GM23338 (cell line): Measurements from ENCODE around the gene PPDPF. TPM values are rescaled to one million over a fixed set of nuclear protein-coding genes. Genes with fewer than 3 reads are reported as not detected.

Experiments
- ATAC-seq: fragments of 200-7000 bp; cut with Tn5 transposase; 3 replicates; pipeline ENCODE4 v1.9.1; 2020
- DNase-seq: peaks from one replicate; pipeline ENCODE4 v3.0.0-alpha.2; 2015; ENCODE audit warnings: low spot score
- H2AFZ ChIP-seq: fragments of 200-600 bp; sonication (generic); 2 replicates; pipeline ENCODE4 v1.8.0; 2016; ENCODE audit warnings: antibody characterized with exemption, mild to moderate bottlenecking, moderate library complexity
- H3F3A ChIP-seq: fragments of 200-600 bp; sonication (generic); replicated peaks from 2 replicates; pipeline ENCODE4 v1.8.0; 2017; ENCODE audit warnings: antibody characterized with exemption, mixed run types, low read depth
- H3K27ac ChIP-seq: fragments of 200-600 bp; sonication (generic); 2 replicates; pipeline ENCODE4 v1.6.1; 2016; ENCODE audit warnings: low read depth
- H3K27me3 ChIP-seq: fragments of 200-600 bp; sonication (generic); 2 replicates; pipeline ENCODE4 v1.8.0; 2016; ENCODE audit warnings: mild to moderate bottlenecking, mixed run types, moderate library complexity; ENCODE audit not compliant: insufficient read depth
- H3K36me3 ChIP-seq: fragments of 200-600 bp; sonication (generic); 2 replicates; pipeline ENCODE4 v1.8.0; 2016; ENCODE audit warnings: mild to moderate bottlenecking; ENCODE audit not compliant: insufficient read depth
- H3K4me1 ChIP-seq: fragments of 200-600 bp; sonication (generic); 2 replicates; pipeline ENCODE4 v1.8.0; 2016; ENCODE audit warnings: mild to moderate bottlenecking, moderate library complexity; ENCODE audit not compliant: insufficient read depth
- H3K4me2 ChIP-seq: fragments of 200-600 bp; sonication (generic); 2 replicates; pipeline ENCODE4 v1.7.1; 2017; ENCODE audit warnings: mixed run types
- H3K4me3 ChIP-seq: fragments of 200-600 bp; sonication (generic); 2 replicates; pipeline ENCODE4 v1.6.1; 2016; ENCODE audit warnings: mixed run types
- H3K79me2 ChIP-seq: fragments of 200-600 bp; sonication (generic); replicated peaks from 2 replicates; pipeline ENCODE4 v1.8.0; 2017; ENCODE audit warnings: mild to moderate bottlenecking; ENCODE audit not compliant: insufficient read depth
- H3K9me2 ChIP-seq: fragments of 200-600 bp; sonication (generic); 2 replicates; pipeline ENCODE4 v1.8.0; 2017; ENCODE audit not compliant: insufficient read depth
- H4K20me1 ChIP-seq: fragments of 200-600 bp; sonication (generic); replicated peaks from 2 replicates; pipeline ENCODE4 v1.8.0; 2017; ENCODE audit warnings: mild to moderate bottlenecking; ENCODE audit not compliant: insufficient read depth
- H3K27ac Mint-ChIP-seq: 2 replicates; pipeline ENCODE4 v1.8.0; 2020; ENCODE audit warnings: inconsistent platforms, mild to moderate bottlenecking, moderate library complexity, mixed read lengths
- H3K27me3 Mint-ChIP-seq: 3 replicates; pipeline ENCODE4 v1.8.0; 2022; ENCODE audit warnings: low read depth, mild to moderate bottlenecking, moderate library complexity, mixed read lengths, inconsistent platforms; ENCODE audit not compliant: insufficient read depth, poor library complexity
- H3K36me3 Mint-ChIP-seq: 3 replicates; pipeline ENCODE4 v1.8.0; 2021; ENCODE audit warnings: low read depth, mild to moderate bottlenecking, inconsistent platforms, moderate library complexity, mixed read lengths
- H3K4me1 Mint-ChIP-seq: 3 replicates; pipeline ENCODE4 v1.8.0; 2020; ENCODE audit warnings: mild to moderate bottlenecking, inconsistent platforms, mixed read lengths
- H3K4me3 Mint-ChIP-seq: 3 replicates; pipeline ENCODE4 v1.8.0; 2021; ENCODE audit warnings: moderate library complexity, mild to moderate bottlenecking, inconsistent platforms, mixed read lengths
- H3K9me3 Mint-ChIP-seq: 3 replicates; pipeline ENCODE4 v1.8.0; 2020; ENCODE audit warnings: moderate library complexity, mild to moderate bottlenecking, inconsistent platforms, mixed read lengths
- CREB1 ChIP-seq: fragments of 250-450 bp; sonication (Bioruptor Pico); IDR thresholded peaks from 2 replicates; pipeline ENCODE4 v1.5.0; 2020; ENCODE audit warnings: low read depth, mild to moderate bottlenecking, moderate library complexity
- CTCF ChIP-seq, 2 experiments: fragments of 200-600 bp in 1 of 2; sonication (generic) in 1 of 2; conservative IDR thresholded peaks; 2 replicates each; pipeline versions ENCODE4 v1.5.1 to v1.6.1; 2016 to 2017; ENCODE audit warnings: antibody characterized with exemption in 2 of 2, low read depth in 2 of 2, mild to moderate bottlenecking in 2 of 2, moderate library complexity in 1 of 2
- ETS1 ChIP-seq: IDR thresholded peaks from 2 replicates; pipeline ENCODE4 v1.6.1; 2016; ENCODE audit warnings: antibody characterized with exemption
- EZH2 ChIP-seq: fragments of 200-600 bp; sonication (generic); IDR thresholded peaks from one replicate; pipeline ENCODE4 v1.8.0; 2017; ENCODE audit warnings: antibody characterized with exemption, mild to moderate bottlenecking, low read depth; ENCODE audit not compliant: unreplicated experiment
- EZH2phosphoT487 ChIP-seq: fragments of 200-600 bp; sonication (generic); IDR thresholded peaks from one replicate; pipeline ENCODE4 v1.8.1; 2018; ENCODE audit warnings: antibody characterized with exemption; ENCODE audit not compliant: unreplicated experiment
- JUNB ChIP-seq: IDR thresholded peaks from one replicate; pipeline ENCODE4 v1.6.1; 2016; ENCODE audit warnings: antibody characterized with exemption; ENCODE audit not compliant: unreplicated experiment
- NANOG ChIP-seq: IDR thresholded peaks from 2 replicates; pipeline ENCODE4 v1.6.1; 2016; ENCODE audit warnings: antibody characterized with exemption, borderline replicate concordance
- POLR2AphosphoS5 ChIP-seq: IDR thresholded peaks from 2 replicates; pipeline ENCODE4 v1.6.1; 2016; ENCODE audit warnings: antibody characterized with exemption, low read depth
- polyA plus RNA-seq: library from polyadenylated mRNA; unstranded; fragments of >200 nt; fragmentation: Nextera tagmentation; extraction: Ambion mirVana; gene quantifications from 2 replicates; pipeline ENCODE4 v1.2.1, GENCODE V29; 2016
- total RNA-seq: library from RNA; depleted of rRNA; stranded (reverse); fragments of >200 nt; shearing (Covaris generic); gene quantifications from 2 replicates; pipeline ENCODE4 v1.2.3, GENCODE V29; 2014

Gene PPDPF
- total and polyA plus RNA-seq, 2 experiments from 2014 or later: 83.9 to 141 TPM

- Mint-ChIP-seq H3K27ac (no peak overlapping the region; the same call in 1 of the 2 replicates), H3K4me1 (peaks cover 23% of the 10 kb centered on the region), H3K9me3 (no peaks in the 10 kb centered on the region), H3K27me3 (peaks cover 16% of the 10 kb centered on the region), H3K36me3 (no peaks in the 10 kb centered on the region), H3K4me3 (peak overlapping the region; percentile 54)
- Histone ChIP-seq H2AFZ (0 out of 2 replicates have a peak overlapping the region, but pooled peaks have one; percentile 47), H3K36me3 (no peaks in the 10 kb centered on the region), H4K20me1 (no peaks in the 10 kb centered on the region), H3K4me3 (peak overlapping the region; percentile 48), H3K9me2 (no peaks in the 10 kb centered on the region), H3F3A (peaks cover 13% of the 10 kb centered on the region; the same call in 1 of the 2 replicates), H3K27ac (peak overlapping the region; percentile 89), H3K4me2 (peak overlapping the region; percentile 79), H3K27me3 (no peaks in the 10 kb centered on the region), H3K4me1 (peaks cover 12% of the 10 kb centered on the region; the same call in 1 of the 2 replicates), H3K79me2 (no peaks in the 10 kb centered on the region)
- TF ChIP-seq CREB1 (CRISPR knock-in tag): peak; percentile 47; the same call in 1 of the 2 replicates
- no peak for TF ChIP-seq JUNB
- TF ChIP-seq CTCF (conservative IDR thresholded peaks at IDR 0.05; ENCODE audit: low read depth in 2 of 2): no peak
- no peak for TF ChIP-seq EZH2
- TF ChIP-seq POLR2AphosphoS5: peak; percentile 10; the same call in 1 of the 2 replicates
- no peak for TF ChIP-seq ETS1
- ATAC-seq (peak; percentile 25), DNase-seq (peak; percentile 68)
Observed at GRCh38 chr20:63552481-63553249, 32.1 kb downstream of the PPDPF start.

- Histone ChIP-seq H3K4me3 (peak overlapping the region; percentile 94), H4K20me1 (no peaks in the 10 kb centered on the region), H3K4me1 (peaks cover 7% of the 10 kb centered on the region; the same call in 1 of the 2 replicates), H3K79me2 (no peaks in the 10 kb centered on the region), H3K4me2 (peak overlapping the region; percentile 91), H3K27ac (peak overlapping the region; percentile 89; the same call in 1 of the 2 replicates), H3F3A (peaks cover 13% of the 10 kb centered on the region; the same call in 1 of the 2 replicates), H3K27me3 (no peaks in the 10 kb centered on the region), H3K36me3 (no peaks in the 10 kb centered on the region), H2AFZ (peak overlapping the region; percentile 86; the same call in 1 of the 2 replicates), H3K9me2 (no peaks in the 10 kb centered on the region)
- H3K27me3 Mint-ChIP-seq: peaks cover 16% of the 10 kb centered on the region
- peak overlapping the region; percentile 75 for H3K4me3 Mint-ChIP-seq
- no peaks in the 10 kb centered on the region for H3K9me3 Mint-ChIP-seq
- peaks cover 23% of the 10 kb centered on the region for H3K4me1 Mint-ChIP-seq
- DNase-seq: peak; percentile 93
- no peaks in the 10 kb centered on the region for H3K36me3 Mint-ChIP-seq
- peak; percentile 54 for ATAC-seq
- no peak overlapping the region for H3K27ac Mint-ChIP-seq
- TF ChIP-seq NANOG (no peak), CREB1 (CRISPR knock-in tag) (no peak), ETS1 (no peak), POLR2AphosphoS5 (peak; percentile 39; the same call in 1 of the 2 replicates), EZH2phosphoT487 (no peak), JUNB (no peak)
Observed at GRCh38 chr20:63553251-63553932, 32.8 kb downstream of the PPDPF start.
